Tibial nerve (tissue), 4 donors: Measurements from ENCODE around the gene POLG.

Experiments
- CTCF ChIP-seq, 5 experiments: fragments of 200-600 bp in 3 of 5; fragments of 450-650 bp in 2 of 5; sonication (generic) in 3 of 5; IDR thresholded peaks; one replicate each; pipeline ENCODE4 v1.5.1; 2016 to 2019; ENCODE audit warnings: antibody characterized with exemption in 5 of 5, mild to moderate bottlenecking in 3 of 5, moderate library complexity in 2 of 5
- EP300 ChIP-seq, 2 donors: sonication (generic); formaldehyde crosslinking; IDR thresholded peaks; one replicate each; pipeline ENCODE4 v1.6.1; 2017; ENCODE audit warnings: antibody characterized with exemption in 2 of 2, mild to moderate bottlenecking in 1 of 2
- POLR2A ChIP-seq, 2 donors: fragments of 450-650 bp; IDR thresholded peaks; one replicate each; pipeline ENCODE4 v1.6.1; 2017; ENCODE audit warnings: antibody characterized with exemption in 2 of 2, mild to moderate bottlenecking in 2 of 2, moderate library complexity in 2 of 2

GRCh38 chr15:89328398-89329254 lies 6.0 kb downstream of the POLG start:
- no peak for TF ChIP-seq CTCF (IDR thresholded peaks at IDR 0.05)
- no peak for TF ChIP-seq EP300 (IDR thresholded peaks at IDR 0.05)
- no peak for TF ChIP-seq POLR2A (IDR thresholded peaks at IDR 0.05)
